Sciatic nerve (tissue), 2 donors: ENCODE results near the gene BCAS1. TPM values are rescaled to one million over a fixed set of nuclear protein-coding genes. Genes with fewer than 3 reads are reported as not detected.

ENCODE experiments used
- ATAC-seq: fragments of 200-7000 bp; cut with Tn5 transposase; one replicate; pipeline ENCODE4 v1.9.1; 2020; ENCODE audit warnings: mild to moderate bottlenecking, moderate library complexity
- DNase-seq: peaks from one replicate; pipeline ENCODE4 v3.0.0-alpha.2; 2020; ENCODE audit warnings: low spot score
- intact Hi-C: fragments of 100-400 bp; cut with DNase I; formaldehyde crosslinking; loops from one replicate; pipeline ENCODE4 v1.14.2; 2022
- total RNA-seq: library from RNA; stranded (reverse); fragmentation: NEBNext Ultra II Directional; extraction: Animal tissue kit (Norgen Biotek cat#: 25700); gene quantifications from one replicate; pipeline ENCODE4 v1.2.1, GENCODE V29; 2021
- donor health status: DM: no; HTN: no; CAD: no.
- donor health status: DM: no; HTN: no; CAD: no.

BCAS1 gene
- total RNA-seq, 1 donor from 2014 or later, result 117 TPM

GRCh38 chr20:53911301-53911700 lies 159.1 kb downstream of the BCAS1 start:
- no peak for DNase-seq
- ATAC-seq, result no peak
- intact Hi-C loops, result no loop called here

DNA sequence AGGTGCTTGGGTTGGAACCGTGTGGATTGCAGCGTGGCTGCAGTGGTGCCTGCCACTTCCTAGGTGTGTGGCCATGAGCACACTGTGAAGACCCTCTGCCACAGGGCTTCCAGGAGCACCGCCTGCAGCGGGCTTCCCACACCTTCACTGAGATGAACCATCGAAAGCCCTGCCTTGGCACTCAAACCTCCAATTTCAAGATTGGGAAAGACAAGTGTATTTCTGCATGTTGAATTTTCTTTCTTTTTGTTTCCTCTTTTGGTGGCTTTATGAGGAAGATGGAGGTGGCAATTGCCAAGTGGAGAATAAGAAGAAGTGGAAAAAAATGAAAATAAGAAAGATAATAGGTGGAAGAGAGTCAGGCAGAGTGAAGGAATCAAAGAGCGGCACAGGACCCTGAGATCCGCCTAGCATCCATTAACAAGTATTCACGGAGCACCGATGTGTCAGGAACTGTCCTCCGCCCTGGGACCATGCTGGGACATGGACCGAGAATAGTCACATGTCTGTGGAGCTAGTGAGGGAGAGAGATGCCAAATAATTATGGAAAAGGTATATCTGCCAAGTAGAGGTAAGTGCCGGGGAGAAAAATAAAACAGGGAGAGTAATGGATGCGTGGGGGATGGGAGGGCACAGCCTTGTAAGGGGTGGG lies 159.9 kb downstream of the BCAS1 start:
- DNase-seq (no peak), ATAC-seq (no peak)
- intact Hi-C loops, result no loop called here

GRCh38 chr20:53907968-53908751 lies 162.2 kb downstream of the BCAS1 start:
- intact Hi-C loops, result no loop called here
- DNase-seq, result no peak
- no peak for ATAC-seq

GRCh38 chr20:53905820-53906191 lies 164.6 kb downstream of the BCAS1 start:
- DNase-seq (no peak), ATAC-seq (no peak)
- intact Hi-C loops, result no loop called here

DNA sequence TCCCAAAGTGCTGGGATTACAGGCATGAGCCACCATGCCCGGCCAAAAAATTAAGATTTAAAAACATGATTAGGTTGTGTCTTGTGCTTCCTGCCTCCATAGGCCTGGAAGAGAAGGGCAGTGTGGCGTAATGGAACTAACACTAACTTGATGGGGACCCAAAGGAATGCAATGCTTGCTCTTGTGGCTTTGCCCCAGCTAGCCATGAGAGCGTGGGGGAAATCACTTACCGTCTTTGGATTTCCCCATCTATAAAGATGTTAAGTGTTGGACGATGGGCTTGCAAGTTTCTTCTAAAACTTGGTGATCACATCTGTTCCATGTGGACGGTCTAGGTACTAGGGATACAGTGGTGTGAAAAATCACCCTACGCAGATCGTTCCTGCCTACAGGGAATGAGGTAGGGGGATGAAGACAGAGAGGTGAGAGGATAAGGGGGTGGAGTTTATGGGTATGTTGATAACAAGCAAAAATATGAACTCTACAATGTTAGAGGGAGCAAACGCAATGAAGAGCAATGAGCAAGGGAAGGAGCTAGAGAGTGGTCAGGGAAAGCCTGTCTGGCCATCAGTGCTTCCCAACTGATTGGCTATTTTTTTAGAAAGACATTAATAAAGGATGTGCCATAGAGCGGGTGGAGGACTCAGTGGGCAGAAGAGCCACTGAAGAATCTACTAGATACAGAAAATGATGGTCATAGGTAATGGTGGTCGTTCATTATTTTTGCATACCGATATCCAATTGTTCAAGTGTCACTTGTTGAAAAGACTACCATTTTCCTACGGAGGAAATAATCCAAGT lies 165.2 kb downstream of the BCAS1 start:
- intact Hi-C loops, result no loop called here
- ATAC-seq, result no peak
- DNase-seq, result no peak

DNA sequence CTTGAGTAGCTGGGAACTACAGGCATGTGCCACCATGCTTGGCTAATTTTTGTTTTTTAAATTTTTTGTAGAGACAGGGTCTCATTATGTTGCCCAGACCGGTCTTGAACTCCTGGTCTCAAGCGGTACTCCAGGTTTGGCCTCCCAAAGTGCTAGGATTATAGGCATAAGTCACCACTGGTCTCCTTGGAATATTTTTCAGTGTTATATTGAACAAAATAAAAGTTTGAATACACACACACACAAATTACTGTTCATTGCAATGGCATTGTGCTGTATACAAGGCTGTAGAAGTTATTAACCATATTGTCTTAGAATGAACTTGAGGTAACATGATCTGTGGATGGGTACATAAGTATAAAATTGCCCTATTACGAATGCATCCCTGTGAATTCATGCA lies 166.1 kb downstream of the BCAS1 start:
- intact Hi-C loops, result no loop called here
- DNase-seq (no peak), ATAC-seq (no peak)

DNA sequence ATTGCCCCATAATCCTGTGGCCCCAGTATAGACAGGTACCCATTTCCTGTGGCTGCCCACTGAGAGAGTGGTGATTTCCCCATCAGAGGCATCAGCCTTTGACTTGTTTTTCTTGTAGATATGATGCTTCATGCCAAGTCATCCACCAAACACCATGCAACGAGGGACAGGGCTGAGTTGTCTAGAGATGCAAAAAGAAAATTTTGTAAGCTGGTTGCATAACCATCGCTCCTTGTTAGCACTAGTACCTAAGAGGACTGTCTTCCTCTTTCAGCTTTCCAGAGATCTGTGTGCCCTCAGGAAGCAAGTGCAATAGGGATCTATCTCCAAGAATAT lies 166.8 kb downstream of the BCAS1 start:
- ATAC-seq, result no peak
- intact Hi-C loops, result no loop called here

GRCh38 chr20:53902968-53903651 lies 167.3 kb downstream of the BCAS1 start:
- ATAC-seq (no peak), DNase-seq (no peak)
- intact Hi-C loops, result no loop called here

More for the DNA sequence above, 166.8 kb downstream of the BCAS1 start:
- DNase-seq, result no peak

- intact Hi-C loops, result no loop called here
- ATAC-seq, result no peak
- DNase-seq, result no peak
Measured at GRCh38 chr20:53901497-53902096, 168.8 kb downstream of the BCAS1 start.

- ATAC-seq, result no peak
- no peak for DNase-seq
Measured at GRCh38 chr20:53901064-53901463, 169.3 kb downstream of the BCAS1 start.

GRCh38 chr20:53900380-53900999 lies 169.9 kb downstream of the BCAS1 start:
- intact Hi-C loops, result no loop called here
- ATAC-seq (peak; percentile 82), DNase-seq (no peak)

More at GRCh38 chr20:53901064-53901463, 169.3 kb downstream of the BCAS1 start:
- intact Hi-C loops, result no loop called here

DNA sequence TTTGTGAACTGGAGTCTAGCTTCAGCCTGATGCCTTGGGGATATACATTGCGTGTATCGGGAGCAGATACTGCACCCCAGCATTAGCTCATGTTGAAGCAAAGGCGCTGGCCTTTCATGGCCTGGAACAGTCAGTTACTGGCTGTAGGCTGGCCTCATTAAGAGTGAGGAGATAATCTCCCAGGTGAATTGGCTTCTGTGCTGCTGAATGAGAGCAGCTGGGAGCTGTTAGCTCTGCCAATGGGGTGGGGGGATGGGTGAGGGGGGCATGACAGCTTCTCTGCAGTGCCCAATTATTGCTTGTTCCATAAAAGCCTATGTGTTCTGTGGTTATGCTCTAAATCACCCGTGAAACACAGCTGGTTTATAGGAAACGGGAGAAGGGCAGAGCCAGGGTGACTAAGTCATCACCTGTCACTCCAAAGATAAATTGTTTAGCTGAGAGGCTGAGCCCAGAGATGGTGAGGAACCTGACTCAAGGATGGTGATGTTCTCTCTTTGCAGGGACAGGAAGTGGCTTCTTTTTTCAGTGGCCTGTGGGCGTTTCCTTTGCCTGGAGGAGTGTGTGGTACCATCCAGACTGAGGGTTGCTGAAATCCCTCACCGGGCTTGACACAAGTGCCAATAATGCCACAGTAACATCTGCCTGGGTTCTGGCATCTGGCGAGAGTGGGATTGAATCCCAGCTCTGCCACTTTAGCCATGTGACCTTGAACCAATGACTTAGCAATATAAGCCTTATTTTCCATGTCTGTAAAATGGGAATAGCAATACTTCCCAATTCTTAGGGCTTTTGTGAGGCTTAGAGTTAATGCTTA lies 170.8 kb downstream of the BCAS1 start:
- intact Hi-C loops, result no loop called here
- no peak for ATAC-seq
- DNase-seq, result no peak

- no peak for DNase-seq
- ATAC-seq, result no peak
- intact Hi-C loops, result no loop called here
Measured at GRCh38 chr20:53898556-53898931, 171.8 kb downstream of the BCAS1 start.

DNA sequence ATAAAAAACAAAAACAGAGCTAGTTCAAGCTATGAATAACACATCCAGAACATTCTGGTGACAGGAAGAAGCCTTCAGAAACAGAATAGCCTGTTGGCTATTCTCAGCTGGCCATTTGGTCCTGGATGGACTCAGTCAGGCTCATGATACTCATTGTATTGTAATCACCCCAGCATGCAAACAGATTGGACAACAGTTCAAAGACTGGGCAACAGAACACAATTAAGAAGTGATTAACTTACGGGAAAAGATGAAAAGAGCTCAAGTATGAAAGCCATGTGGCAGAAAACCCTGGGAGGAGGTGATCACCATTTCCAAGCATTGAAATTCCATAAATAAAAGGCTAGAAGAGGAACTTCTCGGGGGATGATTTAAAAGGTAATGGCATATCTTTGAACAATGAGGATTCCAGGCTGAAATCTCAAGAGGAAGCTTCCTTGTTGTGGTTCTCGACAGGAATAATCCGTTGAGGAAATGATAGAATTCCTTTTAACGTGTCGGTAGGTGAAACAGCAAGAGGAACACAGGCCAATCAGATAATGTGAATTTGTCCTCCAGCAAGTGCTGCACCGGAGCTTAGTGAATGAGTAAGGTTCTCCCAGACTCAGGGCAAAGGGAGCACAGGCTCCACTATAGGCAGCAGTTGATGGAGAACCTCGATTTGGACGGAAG lies 172.4 kb downstream of the BCAS1 start:
- intact Hi-C loops, result no loop called here
- DNase-seq, result no peak
- ATAC-seq, result no peak

GRCh38 chr20:53896647-53897046 lies 173.7 kb downstream of the BCAS1 start:
- ATAC-seq (no peak), DNase-seq (no peak)

GRCh38 chr20:53896041-53896440 lies 174.4 kb downstream of the BCAS1 start:
- DNase-seq (no peak), ATAC-seq (no peak)
- intact Hi-C loops, result no loop called here

More at GRCh38 chr20:53896647-53897046, 173.7 kb downstream of the BCAS1 start:
- intact Hi-C loops, result no loop called here

- no peak for ATAC-seq
- intact Hi-C loops, result no loop called here
- DNase-seq, result no peak
Measured at GRCh38 chr20:53895385-53895755, 175.0 kb downstream of the BCAS1 start.
